Esophagus muscularis mucosa (tissue), 4 donors: ENCODE data around the gene CDC37. TPM values are rescaled to one million over a fixed set of nuclear protein-coding genes. Genes with fewer than 3 reads are reported as not detected.

Source experiments
- DNase-seq: peaks from one replicate; pipeline ENCODE4 v3.0.0-alpha.2; 2017; ENCODE audit errors: extremely low spot score
- H3K27ac ChIP-seq, 4 donors: fragments of 200-600 bp; sonication (generic); replicated peaks in 1 of 4; 1 replicate in 3 of 4; 2 replicates in 1 of 4; pipeline ENCODE4 v1.5.1; 2016 to 2019; ENCODE audit warnings: mild to moderate bottlenecking in 1 of 4
- H3K27me3 ChIP-seq, 4 donors: fragments of 200-600 bp; sonication (generic); one replicate each; pipeline versions ENCODE4 v1.5.1 to v1.6.0; 2016 to 2019
- H3K36me3 ChIP-seq, 4 donors: fragments of 200-600 bp; sonication (generic); one replicate each; pipeline ENCODE4 v1.5.1; 2016 to 2019
- H3K4me1 ChIP-seq, 4 donors: fragments of 200-600 bp; sonication (generic); one replicate each; pipeline ENCODE4 v1.5.1; 2016 to 2019
- H3K4me3 ChIP-seq, 4 donors: fragments of 200-600 bp; sonication (generic); 1 replicate in 2 of 4; 2 replicates in 2 of 4; pipeline ENCODE4 v1.5.1; 2016 to 2019; ENCODE audit warnings: mild to moderate bottlenecking in 4 of 4, moderate library complexity in 1 of 4
- H3K9me3 ChIP-seq, 4 donors: fragments of 200-600 bp; sonication (generic); 1 replicate in 3 of 4; 2 replicates in 1 of 4; pipeline ENCODE4 v1.5.1; 2016 to 2019
- EP300 ChIP-seq: sonication (generic); formaldehyde crosslinking; IDR thresholded peaks from one replicate; pipeline ENCODE4 v1.6.1; 2017; ENCODE audit warnings: antibody characterized with exemption
- POLR2A ChIP-seq: fragments of 450-650 bp; IDR thresholded peaks from one replicate; pipeline ENCODE4 v1.6.1; 2017; ENCODE audit warnings: antibody characterized with exemption, moderate library complexity, mild to moderate bottlenecking, low read depth
- POLR2AphosphoS5 ChIP-seq, 2 donors: sonication (generic); formaldehyde crosslinking; IDR thresholded peaks; one replicate each; pipeline ENCODE4 v1.6.1; 2017; ENCODE audit warnings: antibody characterized with exemption in 2 of 2
- WGBS: methylation state at CpG from one replicate; pipeline ENCODE4 v1.1.5; 2018; 5-methylcytosine and 5-hydroxymethylcytosine counted together
- intact Hi-C: fragments of 100-400 bp; cut with DNase I; formaldehyde crosslinking; loops from one replicate; pipeline ENCODE4 v1.15.1; 2023
- total RNA-seq, 4 donors: library from RNA; depleted of rRNA; stranded (reverse); fragments of >200 nt; gene quantifications; one replicate each; pipeline versions ENCODE4 v1.1.0 to v1.2.1, GENCODE V29; 2016
- TF ChIP-seq, protein P1 (sequence below), 3 experiments: fragments of 200-600 bp in 2 of 3; fragments of 450-650 bp in 1 of 3; sonication (generic) in 2 of 3; IDR thresholded peaks; one replicate each; pipeline ENCODE4 v1.5.1; 2017 to 2019; ENCODE audit warnings: antibody characterized with exemption in 3 of 3, mild to moderate bottlenecking in 2 of 3, moderate library complexity in 1 of 3

Gene CDC37
- total RNA-seq, 4 donors from 2014 or later = 131 to 176 (median 160) TPM

DNA sequence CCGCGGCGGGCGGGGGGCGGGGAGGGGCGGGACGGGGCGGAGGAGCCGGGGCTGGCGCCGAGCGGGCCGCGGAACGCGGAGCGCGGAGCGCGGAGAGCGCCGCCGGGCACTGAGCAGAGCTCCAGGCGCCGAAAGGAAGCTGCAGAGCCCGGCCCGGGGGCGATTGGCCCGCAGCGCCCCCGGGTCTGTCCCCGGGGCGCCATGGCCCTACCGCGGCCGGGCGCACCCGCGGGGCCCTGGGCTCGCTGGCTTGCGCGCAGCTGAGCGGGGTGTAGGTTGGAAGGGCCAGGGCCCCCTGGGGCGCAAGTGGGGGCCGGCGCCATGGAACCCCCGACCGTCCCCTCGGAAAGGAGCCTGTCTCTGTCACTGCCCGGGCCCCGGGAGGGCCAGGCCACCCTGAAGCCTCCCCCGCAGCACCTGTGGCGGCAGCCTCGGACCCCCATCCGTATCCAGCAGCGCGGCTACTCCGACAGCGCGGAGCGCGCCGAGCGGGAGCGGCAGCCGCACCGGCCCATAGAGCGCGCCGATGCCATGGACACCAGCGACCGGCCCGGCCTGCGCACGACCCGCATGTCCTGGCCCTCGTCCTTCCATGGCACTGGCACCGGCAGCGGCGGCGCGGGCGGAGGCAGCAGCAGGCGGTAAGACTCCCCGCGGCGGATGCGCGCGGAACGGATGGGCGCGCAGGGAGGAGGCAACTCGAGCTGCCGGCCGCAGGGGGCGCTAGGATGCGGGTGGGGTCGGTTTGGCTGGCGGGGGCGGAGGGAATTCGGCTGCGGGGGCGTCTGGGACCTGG is 17.3 kb upstream of the CDC37 start, which contains the start of gene PDE4A:
Gene PDE4A, plus strand, starts transcription at position 95 of the 796 bp plus-strand sequence. Its CDS starts 227 bp downstream, at position 322.
- peaks cover 47 to 74% (median 57%) of the 10 kb centered on the region in 4 donors for H3K4me1 ChIP-seq
- WGBS = 0% methylated on average over 17 of the region's 104 CpGs
- H3K4me3 ChIP-seq = peak within 1 kb of the TSS; percentile 27 to 42 (median 34)

DNA sequence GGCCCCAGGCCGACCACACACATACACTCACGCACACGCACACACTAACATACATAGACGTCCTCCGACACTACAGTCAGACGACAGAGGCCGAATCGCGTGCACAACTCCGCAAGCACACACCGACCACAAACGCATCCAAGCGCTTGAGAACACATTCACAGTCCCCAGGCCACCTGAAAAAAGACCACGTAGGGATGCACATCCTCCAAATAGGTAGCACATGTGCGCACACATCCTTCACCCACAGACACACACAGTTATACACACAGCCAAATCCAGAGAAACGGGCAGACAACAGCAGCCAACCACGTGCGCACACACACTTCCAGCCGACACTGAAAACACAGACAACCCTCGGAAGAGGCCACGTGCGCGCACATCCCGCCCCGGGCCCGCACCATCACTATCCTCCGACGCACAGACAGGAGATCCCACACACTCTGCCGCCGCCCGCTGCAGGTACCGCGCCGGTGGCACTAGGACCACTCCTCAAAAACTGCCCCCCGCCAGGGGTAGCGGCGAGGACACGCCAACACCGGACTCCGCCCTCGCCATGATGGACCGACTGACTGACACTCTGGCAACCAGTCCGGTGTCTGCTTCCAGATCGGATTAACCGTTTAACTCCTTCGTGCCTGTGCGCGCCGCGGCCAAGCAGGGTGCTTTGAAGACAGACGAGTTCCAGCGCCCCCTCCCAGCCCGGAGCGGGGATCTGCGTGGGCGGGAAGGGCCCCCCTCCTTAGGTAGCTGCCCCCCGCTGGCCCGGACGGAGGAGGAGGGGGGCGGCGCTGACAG is 16.5 kb upstream of the CDC37 start:
- H3K4me3 ChIP-seq = peak overlapping the region; percentile 27 to 42 (median 34)
- TF ChIP-seq POLR2AphosphoS5 (IDR thresholded peaks at IDR 0.05) = no peak
- DNase-seq = no peak

More for the DNA sequence above, 17.3 kb upstream of the CDC37 start, which contains the start of gene PDE4A:
- Histone ChIP-seq H3K9me3 (no peaks in the 10 kb centered on the region), H3K27me3 (peaks cover 14 to 100% (median 85%) of the 10 kb centered on the region in 4 donors), H3K36me3 (no peaks in the 10 kb centered on the region), H3K27ac (no peak within 1 kb of the TSS)
- intact Hi-C loops = no loop called here
- DNase-seq = no peak
- TF ChIP-seq, protein P1, sequence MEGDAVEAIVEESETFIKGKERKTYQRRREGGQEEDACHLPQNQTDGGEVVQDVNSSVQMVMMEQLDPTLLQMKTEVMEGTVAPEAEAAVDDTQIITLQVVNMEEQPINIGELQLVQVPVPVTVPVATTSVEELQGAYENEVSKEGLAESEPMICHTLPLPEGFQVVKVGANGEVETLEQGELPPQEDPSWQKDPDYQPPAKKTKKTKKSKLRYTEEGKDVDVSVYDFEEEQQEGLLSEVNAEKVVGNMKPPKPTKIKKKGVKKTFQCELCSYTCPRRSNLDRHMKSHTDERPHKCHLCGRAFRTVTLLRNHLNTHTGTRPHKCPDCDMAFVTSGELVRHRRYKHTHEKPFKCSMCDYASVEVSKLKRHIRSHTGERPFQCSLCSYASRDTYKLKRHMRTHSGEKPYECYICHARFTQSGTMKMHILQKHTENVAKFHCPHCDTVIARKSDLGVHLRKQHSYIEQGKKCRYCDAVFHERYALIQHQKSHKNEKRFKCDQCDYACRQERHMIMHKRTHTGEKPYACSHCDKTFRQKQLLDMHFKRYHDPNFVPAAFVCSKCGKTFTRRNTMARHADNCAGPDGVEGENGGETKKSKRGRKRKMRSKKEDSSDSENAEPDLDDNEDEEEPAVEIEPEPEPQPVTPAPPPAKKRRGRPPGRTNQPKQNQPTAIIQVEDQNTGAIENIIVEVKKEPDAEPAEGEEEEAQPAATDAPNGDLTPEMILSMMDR (IDR thresholded peaks at IDR 0.05) = peak in 1 of 3 experiments; percentile 9
- no peak for TF ChIP-seq POLR2AphosphoS5 (IDR thresholded peaks at IDR 0.05)

DNA sequence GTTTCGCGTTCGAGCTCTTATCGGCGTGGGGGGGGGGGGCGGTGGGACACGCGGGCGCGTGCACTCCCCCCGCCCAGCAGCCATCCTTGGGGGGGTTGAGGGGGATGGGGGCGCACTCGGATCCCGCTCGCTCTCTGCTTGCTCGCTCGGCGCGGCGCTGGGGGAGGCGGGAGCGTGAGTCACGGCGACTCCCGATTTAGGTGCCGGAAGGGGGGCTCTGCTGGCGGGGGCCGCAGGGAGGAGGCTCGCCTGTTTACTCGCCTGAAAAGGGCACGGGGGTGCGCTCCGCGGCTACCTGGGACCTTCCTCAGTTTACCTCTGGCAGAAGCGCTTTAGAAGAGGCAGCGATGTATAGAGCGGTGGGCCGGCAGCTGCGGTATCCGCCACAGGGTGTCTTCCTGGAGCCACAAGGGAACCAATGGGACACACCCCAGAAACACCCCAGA is 15.9 kb upstream of the CDC37 start:
- Histone ChIP-seq H3K36me3 (no peaks in the 10 kb centered on the region), H3K9me3 (peaks cover 0 to 5% (median 2%) of the 10 kb centered on the region in 4 donors), H3K27me3 (peaks cover 14 to 98% (median 76%) of the 10 kb centered on the region in 4 donors), H3K4me1 (peaks cover 43 to 64% (median 49%) of the 10 kb centered on the region in 4 donors), H3K27ac (no peak overlapping the region), H3K4me3 (peak overlapping the region; percentile 7 to 42 (median 30))
- intact Hi-C loops = no loop called here
- WGBS = no CpG with 5 or more reads among the region's 40 CpGs
- DNase-seq = no peak
- TF ChIP-seq POLR2A = no peak
- TF ChIP-seq EP300 = no peak
- TF ChIP-seq, protein P1 (IDR thresholded peaks at IDR 0.05) = no peak
- no peak for TF ChIP-seq POLR2AphosphoS5 (IDR thresholded peaks at IDR 0.05)

More for the DNA sequence above, 16.5 kb upstream of the CDC37 start:
- Histone ChIP-seq H3K27ac (no peak overlapping the region), H3K9me3 (no peaks in the 10 kb centered on the region), H3K4me1 (peaks cover 47 to 70% (median 55%) of the 10 kb centered on the region in 4 donors), H3K27me3 (peaks cover 14 to 98% (median 80%) of the 10 kb centered on the region in 4 donors), H3K36me3 (no peaks in the 10 kb centered on the region)
- WGBS = under 1% methylated on average over 30 of the region's 61 CpGs
- intact Hi-C loops = no loop called here

DNA sequence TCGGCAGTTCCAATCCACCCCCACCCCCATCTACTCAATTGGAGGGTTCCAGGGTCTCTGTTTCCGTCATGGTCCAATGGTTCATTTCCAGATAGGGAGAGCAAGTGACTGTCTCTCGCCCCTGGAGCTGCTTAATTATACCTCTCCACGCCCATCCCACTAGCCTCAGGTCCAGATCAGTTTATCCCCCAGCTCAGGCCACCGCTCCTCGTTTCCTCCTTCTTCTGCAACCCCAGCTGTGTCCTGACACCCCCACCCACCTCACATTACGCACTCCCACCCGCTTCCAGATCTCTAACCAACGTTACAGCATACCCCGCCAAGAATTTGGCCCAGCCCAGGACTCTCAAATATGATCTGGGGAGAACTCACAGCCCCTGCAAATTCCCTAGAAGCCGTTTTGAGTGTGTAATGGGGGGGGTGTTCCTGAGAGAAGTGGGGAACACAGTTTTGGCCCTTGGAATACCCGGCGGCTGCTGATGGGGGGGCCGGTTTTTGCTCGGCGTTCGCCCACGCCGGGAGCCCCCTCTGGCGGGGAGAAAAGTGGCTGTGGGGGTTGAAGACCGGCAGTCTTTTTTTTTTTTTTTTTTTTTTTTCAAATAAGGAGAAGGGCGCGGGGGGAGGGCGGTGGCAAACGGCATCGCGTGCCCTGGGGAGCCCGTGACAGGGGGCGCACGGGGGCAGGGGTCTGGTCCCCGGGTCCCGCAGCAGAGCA is 15.3 kb upstream of the CDC37 start:
- Histone ChIP-seq H3K9me3 (peaks cover 0 to 6% (median 2%) of the 10 kb centered on the region in 4 donors), H3K4me3 (peak overlapping the region; percentile 7 to 42 (median 30)), H3K4me1 (peaks cover 38 to 58% (median 44%) of the 10 kb centered on the region in 4 donors), H3K36me3 (no peaks in the 10 kb centered on the region), H3K27ac (no peak overlapping the region), H3K27me3 (peaks cover 14 to 98% (median 72%) of the 10 kb centered on the region in 4 donors)
- intact Hi-C loops = no loop called here
- WGBS = 2% methylated on average over 24 of the region's 32 CpGs
- DNase-seq = no peak
- TF ChIP-seq, protein P1 (IDR thresholded peaks at IDR 0.05) = no peak
- no peak for TF ChIP-seq POLR2A
- TF ChIP-seq POLR2AphosphoS5 (IDR thresholded peaks at IDR 0.05) = no peak
- no peak for TF ChIP-seq EP300
